ENCODE results near the gene IMMP2L.
"Not testable (repeated sequence)": the region's sequence is repeated elsewhere in the genome, so short reads cannot be mapped to it uniquely, and the experiment has no call there.

Gene IMMP2L

DNA sequence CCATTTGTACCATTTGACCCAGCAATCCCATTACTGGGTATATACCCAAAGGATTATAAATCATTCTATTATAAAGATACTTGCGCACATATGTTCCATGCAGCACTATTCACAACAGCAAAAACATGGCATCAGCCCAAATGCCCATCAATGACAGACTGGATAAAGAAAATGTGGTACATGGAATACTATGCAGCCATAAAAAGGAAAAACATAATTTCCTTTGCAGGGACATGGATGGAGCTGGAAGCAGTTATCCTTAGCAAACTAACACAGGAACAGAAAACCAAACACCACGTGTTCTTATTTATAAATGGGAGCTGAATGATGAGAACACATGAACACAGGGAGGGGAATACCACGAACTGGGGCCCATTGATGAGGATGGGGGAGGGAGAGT is 310.9 kb downstream of the IMMP2L start:
- DNase-seq: not testable (repeated sequence)

DNA sequence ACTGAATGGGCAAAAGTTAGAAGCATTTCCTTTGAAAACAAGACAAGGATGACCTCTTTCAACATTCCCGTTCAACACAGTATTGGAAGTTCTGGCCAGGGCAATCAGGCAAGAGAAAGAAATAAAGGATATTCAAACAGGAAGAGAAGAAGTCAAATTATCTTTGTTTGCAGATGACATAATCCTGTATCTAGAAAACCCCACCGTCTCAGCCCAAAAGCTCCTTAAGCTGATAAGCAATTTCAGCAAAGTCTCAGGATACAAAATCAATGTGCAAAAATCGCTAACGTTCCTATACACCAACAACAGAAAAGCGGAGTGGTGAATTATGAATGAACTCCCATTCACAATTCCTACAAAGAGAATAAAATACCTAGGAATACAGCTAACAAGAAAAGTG is 312.5 kb downstream of the IMMP2L start:
- not testable (repeated sequence) for DNase-seq

DNA sequence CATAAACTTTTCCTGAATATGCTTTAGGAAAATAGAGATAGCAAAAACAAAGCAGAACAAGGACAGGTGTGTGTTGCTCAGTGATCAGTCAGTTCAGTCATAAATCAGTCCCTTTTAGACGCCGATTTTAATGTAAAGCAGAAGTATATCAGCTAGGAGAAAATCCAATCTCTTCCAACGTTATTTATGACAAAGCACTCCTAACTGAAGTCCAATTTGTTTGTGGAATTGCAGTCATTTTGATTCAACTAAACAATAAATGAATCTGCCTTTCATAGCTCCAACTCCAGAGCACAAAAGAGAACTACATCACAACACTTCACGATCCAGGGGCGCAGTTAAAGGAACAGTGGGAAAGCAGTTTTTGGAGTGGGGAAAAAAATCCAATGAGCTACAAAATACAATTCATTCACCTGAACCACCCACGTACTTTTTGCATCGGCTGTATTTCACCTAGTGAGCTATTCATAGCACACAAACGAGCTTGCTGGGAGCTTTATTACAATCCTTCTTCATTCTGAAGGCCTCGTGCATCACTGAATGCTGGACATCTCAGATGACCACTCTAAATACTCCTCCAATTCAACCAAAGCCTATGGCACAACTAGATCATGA is 320.0 kb downstream of the IMMP2L start:
- no peak for DNase-seq

DNA sequence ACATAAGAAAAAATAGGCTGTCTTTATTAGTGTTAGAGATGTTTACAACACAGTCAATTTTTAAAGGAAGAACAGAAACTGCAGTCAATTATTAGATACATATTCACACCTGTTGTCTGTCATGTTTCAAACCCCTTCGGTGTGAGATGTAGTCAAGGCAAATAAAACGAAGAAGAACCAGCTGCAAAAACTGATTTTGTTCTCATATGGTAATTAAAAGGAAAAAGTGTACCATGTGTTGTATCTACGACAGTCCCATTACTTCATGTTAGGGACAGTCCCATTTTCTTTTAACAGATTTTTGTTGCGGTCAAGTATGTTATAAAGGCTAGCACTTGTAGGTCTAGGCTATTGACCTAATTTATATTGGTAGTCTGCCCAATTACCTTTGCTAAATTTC is 321.9 kb downstream of the IMMP2L start:
- DNase-seq: no peak

DNA sequence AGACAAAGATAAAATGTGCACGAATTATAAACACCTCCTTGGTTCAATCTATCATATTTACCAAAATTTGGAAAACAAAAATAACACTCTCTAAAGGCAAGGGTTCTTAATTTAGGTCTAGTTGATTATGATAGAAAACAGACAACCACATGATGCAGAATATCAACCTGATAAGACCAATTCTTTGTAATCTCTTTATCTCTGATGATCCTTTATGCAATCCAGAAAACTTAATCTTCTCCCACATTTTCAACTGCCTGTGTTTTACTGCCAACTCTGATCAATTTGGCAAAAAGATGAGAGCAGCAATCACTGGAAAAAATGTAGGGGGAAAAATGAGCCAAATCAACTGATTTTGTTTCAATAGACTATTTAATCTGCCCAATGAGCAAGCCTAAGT is 322.9 kb downstream of the IMMP2L start:
- DNase-seq: no peak

DNA sequence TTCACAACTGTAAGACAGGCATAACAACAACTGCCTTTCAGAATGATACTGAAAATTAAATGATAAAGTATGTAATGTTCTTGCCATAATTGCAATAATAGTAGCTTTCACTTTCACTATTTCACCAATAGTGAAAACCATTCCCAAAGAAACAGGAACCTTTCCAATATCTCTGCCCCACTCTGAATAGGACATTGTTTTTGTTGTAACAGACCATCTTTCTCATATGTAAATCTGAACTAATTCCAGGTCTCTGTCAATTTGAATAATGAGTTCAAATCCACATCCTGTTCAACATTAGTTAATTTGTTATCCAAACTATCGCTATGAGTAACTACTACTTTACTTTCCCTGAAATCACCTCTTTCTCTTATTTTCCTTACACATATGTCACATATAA is 323.4 kb downstream of the IMMP2L start:
- DNase-seq: no peak

DNA sequence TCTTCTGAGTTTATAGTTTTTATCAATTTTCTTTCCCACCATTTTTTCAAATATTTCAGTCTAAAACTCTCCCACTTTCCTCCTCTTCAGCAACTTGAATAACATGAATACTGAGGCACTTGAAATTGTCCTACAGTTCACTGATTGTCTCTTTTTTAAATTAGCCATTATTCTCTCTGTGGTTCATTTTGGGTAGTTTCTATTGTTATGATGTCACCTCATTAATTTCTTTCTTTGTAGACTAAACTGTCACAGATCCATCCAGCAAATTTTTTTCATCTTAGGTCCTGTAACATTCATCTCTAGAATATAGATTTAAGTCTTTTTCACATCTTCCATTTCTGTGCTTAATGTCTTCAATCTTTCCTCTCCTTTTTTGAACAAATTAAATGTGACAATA is 326.6 kb downstream of the IMMP2L start:
- no peak for DNase-seq

DNA sequence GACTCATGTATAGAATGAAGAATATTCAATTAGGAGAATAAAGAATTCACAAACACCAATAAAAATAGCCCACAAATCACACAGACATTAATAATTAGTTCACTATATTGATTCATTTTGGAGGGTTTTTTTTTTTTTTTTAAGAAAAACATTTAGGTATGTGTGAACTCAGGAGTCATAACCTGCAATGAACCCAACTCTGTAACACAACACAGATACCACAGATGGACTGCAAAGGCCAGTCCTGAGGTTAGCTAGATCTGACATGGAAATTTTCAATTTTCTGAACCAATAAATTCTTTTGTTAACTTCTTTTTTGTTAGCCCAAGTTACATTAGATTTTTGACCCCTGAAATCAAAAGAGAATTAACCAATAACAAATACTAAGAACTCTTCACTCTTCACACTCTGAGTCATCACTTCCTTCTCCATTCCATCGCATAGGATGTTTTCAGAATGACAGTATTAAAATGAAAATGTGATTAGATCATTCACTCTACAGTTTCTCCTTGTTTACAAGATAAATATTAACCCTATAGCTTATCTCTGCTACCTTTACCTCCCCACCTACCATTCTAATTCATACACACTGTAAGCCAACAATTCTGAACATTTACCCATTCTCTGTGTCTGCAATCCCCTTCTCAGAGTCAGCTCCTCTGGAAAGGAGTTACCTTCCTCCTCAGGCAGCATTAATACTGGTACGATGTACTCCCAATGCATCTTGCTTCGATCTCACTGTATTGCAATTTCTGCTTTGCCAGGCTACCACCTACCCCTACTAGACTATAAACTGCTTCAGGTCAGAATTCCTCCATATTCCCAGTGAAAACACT is 329.8 kb downstream of the IMMP2L start:
- DNase-seq: peak; percentile 29 to 78

DNA sequence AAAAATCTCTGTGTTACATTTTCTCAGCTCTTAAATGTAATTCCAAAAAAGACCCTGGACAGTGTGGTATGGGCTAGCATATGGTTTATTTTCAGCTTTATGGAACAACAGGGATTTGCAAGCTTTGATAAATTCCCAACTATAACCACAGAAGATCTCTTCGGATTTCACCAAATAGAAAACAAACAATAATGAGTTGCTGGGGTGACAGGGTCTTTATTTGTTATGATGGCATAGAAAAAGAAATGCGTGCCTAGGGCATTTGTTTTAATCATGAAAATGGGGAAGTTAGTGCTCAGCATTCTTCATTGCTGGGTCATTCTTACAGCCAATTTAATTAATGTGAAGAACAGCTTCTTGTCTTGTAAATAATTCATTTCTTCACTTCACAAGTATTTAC is 332.4 kb downstream of the IMMP2L start:
- DNase-seq: peak in 1 of 2 experiments; percentile 4

DNA sequence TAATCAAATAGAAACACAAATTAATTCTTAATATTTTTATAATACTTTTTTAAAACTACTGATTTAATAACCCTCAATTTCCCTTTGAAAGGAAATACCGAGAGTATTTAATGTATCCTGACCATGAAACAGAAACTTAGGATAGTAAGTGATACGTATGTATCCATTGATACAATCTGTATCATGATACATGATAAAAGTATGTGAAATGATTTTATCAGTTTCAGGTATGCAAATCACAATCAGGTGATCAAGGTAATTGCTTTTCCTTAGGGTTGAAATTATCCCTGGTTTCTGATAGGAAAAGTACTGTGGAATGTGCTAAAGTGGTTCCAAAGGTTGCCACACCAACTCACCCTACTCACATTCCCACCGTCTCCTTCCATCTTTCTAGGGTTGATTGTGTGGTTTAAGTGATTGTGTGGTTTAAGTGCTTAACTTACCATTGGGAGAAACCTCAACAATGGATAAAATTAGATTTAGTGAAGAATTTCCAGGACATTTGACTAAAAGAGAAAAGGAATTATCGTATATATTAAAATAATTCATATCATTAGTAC is 333.0 kb downstream of the IMMP2L start:
- DNase-seq: no peak

DNA sequence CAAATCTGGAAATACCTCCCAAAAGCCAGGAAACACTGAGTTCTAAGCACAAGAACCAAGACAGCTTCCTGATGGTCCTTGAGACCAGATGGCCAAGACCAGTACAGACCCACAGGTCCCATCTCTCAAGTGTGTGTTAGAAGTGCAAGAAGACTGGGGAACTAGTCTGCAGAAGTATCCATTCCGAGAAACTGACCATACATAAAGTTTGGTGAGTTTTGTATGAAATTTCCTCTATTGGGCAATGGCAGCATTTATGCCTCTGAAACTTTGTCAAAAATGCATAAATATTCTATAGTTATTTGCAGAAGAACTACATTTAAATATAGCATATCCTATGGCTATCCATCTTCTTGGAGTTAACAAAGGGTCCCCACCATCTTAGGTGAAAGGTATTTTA is 333.9 kb downstream of the IMMP2L start:
- no peak for DNase-seq

DNA sequence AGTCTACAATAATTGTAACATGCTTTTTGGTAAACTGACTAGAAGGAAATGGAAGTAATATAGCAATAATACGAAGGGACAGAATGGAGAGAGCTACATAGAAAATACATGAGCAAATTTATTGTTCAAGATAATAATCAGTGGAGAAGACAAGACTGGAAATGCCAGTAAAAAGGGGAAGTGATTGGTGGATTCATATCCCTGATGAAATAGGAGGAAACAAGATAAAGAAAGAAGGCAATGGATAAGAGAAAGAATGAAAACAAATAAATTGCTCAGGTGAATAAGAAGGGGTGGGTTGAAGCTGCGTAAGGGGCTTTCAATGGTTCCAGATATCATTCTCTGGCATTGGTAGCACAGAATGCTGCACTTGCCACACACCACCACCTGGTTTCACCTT is 335.5 kb downstream of the IMMP2L start:
- no peak for DNase-seq

DNA sequence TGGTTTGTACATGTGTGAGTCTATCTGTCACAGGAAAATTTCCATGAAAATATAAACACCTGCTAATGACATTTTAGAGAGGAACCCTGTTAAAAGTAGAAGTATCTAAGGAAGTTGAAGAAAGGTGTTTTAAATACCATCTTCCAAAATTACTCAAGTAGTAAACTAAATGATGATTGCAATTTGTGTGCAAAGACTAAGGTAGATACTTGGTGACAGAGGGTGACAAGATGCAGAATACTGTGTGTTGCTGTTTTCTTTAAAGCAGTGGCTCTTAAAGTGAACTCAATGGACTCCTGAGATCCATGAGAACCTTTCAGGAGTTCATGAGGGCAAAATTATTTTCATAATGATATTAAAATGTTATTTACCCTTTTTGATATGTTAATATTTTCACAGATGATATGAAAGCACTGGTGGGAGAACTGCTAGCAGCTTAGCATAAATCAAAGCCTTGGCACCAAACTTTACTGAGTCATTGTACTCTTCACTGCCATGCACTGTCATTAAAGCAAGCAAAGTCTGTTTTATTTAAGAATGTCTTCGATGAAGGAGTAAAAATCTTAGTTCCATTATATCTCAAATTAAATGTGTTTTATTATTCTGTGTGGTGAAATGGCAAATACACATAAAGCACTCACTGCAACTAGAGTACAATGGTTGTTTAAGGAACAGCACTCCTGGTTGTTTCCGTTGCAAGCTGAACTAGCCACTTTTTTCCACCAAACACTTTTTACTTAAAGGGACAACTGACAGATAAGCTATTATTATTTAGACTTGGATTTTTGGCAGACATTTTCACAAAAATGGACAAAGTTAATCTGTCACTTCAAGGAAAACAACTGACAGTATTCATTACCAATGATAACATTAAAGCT is 337.7 kb downstream of the IMMP2L start:
- DNase-seq: no peak

DNA sequence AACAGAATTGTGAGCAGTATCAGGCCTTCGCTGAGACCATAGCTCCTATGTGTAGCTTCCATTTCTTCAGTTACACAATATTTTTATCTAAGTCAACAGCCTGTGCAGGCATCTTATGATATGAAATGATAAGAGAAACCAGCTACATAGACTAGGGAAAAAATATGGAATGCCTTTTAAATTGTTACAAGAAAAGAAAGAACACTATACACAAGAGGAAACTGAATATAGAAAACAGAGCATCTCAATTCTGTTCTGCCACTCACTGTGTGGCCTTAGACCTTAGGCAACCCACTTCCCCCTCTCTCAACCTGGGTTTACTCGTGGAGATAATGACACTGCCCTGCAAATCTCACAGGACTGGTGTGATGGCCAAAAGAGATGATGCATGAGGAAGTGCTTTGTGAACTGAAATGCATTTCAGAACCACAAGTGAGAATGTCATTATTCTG is 338.5 kb downstream of the IMMP2L start:
- no peak for DNase-seq

DNA sequence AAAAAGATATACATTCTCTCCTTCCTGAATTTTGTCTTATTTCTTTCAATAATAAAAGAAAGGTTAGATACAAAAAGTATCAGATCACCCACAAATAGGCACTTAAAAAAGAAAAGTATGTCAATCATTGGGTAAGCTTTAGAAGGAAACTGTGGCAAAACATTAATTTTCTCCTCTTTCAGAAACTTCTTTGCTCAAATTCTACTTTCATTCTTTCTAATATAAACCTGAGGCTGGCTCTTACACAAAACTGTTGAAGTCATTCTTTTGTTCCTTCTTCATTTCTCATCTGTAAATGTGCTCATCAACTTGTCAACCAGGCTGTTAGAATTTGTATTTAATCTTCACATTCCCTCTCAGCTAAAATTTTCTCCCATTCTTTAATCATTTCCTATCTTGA is 346.7 kb downstream of the IMMP2L start:
- no peak for DNase-seq

DNA sequence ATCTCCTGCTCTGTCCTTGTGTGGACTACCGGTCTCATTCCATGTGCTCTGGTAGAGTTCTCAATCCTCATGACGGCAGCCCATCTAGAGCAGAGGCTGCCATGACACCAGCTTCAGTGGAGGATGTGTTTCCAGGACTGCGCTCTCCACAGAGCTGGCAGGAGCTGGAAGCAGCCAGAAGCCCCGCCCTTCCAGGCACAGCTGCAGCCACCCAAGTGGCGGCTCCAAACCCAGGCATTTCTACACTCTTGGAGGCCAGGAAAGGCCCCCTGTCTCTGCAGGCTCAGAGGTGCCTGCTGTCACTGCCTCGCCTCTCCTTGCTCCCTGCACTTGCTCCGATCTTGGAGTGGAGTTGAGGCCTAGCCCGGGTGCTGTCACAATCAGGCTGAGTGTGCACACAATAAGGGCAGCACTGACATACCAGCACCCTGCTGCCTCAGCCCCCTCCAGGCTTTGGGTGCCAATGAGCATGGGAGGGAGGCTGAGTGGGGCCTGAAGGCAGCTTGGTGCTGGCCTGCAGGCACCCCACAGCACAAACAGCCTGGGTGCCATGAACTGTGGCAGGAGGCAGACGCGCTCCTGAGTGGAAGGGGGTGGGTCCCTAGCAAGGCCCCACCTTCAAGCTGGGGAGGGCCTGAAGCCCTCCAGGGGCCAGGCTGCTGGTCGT is 349.3 kb downstream of the IMMP2L start:
- DNase-seq: no peak

DNA sequence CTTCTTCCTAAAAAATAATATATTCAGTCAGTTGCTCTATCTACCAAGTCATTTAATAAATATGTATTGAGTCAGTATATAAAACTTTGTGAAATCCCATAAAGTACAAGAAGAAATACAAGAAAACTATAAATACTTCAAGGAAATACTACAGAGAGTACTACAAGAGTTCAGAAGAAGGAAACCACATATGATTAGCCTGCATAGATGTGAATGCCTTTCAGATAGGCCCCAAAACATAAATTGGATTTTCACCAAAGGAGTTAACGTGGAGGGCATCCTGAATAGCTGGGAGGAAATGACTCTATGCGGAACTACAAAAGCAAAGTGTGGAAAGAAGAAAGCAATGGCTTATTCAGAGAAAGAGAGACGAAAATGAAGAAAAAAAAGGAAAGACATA is 351.3 kb downstream of the IMMP2L start:
- no peak for DNase-seq

DNA sequence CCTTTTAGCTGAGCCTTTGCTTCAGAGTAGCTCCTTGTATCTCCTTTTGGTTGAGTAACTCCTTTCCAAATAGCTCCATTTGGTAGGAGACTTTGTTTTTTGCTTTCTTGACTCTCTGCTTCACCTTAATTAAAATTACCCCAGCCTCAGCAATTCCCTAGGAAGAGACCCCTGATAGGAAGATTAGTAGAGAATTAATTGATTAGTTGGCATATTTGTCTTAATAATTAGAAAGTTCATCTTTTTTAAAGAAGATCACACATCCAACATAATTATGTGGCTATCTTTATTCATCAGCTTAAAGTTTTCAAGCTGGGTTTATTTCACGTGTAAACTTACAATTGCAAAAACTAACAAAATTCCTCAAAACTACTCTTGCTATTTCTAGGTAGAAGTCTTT is 352.2 kb downstream of the IMMP2L start:
- no peak for DNase-seq

DNA sequence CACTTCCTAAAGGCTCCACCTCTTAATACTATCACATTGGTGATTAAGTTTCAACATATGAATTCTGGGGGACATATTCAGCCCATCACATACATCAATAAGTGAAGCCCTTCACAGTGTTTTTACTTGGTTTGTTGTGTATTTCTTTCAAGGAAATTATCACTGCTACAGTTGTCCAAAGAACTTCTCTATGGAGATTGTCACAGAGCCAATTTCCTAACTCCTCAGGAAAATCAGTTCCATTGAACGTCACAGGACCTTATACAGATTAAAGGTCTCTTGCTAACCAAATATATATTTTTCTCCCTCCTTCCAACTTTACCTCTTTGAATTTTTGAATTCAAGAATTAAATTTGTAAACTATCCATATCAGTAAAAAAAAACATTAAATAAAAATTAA is 357.0 kb downstream of the IMMP2L start:
- DNase-seq: no peak

DNA sequence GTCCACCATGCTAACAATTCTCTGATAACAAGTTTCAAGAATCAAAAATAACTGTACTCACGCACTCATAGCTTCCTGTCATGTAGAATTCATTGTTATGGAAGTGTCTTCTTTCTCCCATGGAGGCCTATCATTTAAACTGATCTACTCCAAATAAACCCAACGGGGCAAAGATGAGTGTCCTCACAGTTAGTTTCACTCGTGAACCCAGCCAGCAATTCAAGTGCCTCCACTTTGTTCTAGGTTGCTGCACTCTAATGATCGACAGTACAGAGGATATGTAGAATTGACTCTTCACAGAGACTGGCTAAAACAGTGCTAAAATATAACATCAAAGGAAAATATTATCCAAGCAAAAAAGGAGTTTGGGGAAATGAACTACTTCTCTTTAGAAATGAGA is 360.0 kb downstream of the IMMP2L start:
- no peak for DNase-seq

DNA sequence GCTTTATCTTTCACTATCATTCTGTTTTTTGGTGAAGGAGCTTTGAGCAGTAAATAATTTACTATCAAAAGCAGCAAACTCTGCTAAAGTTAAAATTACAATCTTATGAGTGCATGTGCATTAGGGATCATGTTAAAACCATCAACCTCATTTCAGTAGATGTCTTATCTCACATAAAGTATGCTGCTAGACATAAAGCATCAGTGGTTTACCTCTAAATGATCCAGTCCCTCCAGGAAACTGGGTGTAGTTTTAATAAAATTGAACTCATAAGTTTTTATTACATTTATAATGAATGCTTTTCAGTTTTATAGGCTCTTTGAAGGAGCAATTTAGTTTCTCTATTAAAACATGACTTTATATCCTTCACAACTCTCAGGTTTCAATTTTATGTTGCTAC is 362.6 kb downstream of the IMMP2L start:
- no peak for DNase-seq

DNA sequence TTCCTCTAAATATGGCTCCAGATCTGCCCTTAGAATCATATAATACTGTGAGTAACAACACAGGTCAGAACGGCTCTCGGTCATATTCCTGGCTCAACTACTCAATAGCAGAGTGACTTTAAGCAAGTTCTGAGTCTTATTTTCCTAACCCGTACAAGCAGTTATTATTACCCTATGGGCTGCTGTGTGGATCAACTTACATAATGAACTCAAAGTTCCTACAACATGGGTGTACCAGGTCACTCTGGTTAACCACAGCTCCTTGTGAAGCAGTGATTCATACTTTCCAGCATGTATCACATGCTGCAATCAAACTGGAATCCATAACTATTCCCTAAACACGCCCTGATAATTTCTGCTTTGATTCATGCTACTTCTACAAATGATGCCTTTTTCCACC is 364.0 kb downstream of the IMMP2L start:
- peak; percentile 82 to 93 for DNase-seq

DNA sequence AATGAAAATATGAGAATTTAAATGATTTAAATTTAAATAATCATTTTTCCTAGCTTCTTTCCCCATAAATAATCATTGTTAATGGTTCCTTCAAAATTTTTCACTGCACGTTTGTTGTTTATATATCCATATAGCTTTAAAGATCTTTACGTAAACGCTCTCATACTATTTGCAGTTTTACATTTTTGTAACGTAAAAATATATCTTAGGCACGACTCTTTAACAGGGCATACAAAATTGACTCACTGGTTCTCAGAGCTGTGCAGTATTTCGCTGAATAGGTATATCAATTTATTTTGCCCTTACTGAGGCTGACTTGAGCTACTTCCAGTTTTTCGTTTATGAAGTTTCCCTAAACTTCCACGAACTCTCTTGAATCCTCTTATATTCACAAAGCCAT is 365.6 kb downstream of the IMMP2L start:
- DNase-seq: no peak
